Activated B cell treated with CpG ODN at 0.5 μM for 24 hours (primary cell): ENCODE data around the gene NPAS2. TPM values are rescaled to one million over a fixed set of nuclear protein-coding genes. Genes with fewer than 3 reads are reported as not detected.

ENCODE experiments used
- ATAC-seq: fragments of 200-7000 bp; cut with Tn5 transposase; one replicate; pipeline ENCODE4 v1.10.0; 2021; ENCODE audit warnings: low read depth, mild to moderate bottlenecking, moderate library complexity
- CTCF ChIA-PET: fragments of 350-600 bp; sonication (Branson Sonifier 250); formaldehyde crosslinking; loops from one replicate; lab custom pipeline; 2021; ENCODE audit warnings: antibody characterized with exemption; lab: Charles Lee
- POLR2A ChIA-PET: fragments of 350-600 bp; sonication (Branson Sonifier 250); formaldehyde crosslinking; loops from one replicate; lab custom pipeline; 2021; ENCODE audit warnings: antibody characterized with exemption; lab: Charles Lee
- DNase-seq: peaks from one replicate; pipeline ENCODE4 v3.0.0; 2022
- H3K27ac Mint-ChIP-seq: one replicate; pipeline ENCODE4 v1.8.0; 2020; ENCODE audit warnings: mixed read lengths
- H3K27me3 Mint-ChIP-seq: one replicate; pipeline ENCODE4 v1.8.0; 2021; ENCODE audit warnings: mixed read lengths
- H3K36me3 Mint-ChIP-seq: one replicate; pipeline ENCODE4 v1.8.0; 2021; ENCODE audit warnings: low read depth, mixed read lengths
- H3K4me1 Mint-ChIP-seq: one replicate; pipeline ENCODE4 v1.8.0; 2021; ENCODE audit warnings: mixed read lengths
- H3K4me3 Mint-ChIP-seq: one replicate; pipeline ENCODE4 v1.8.0; 2020; ENCODE audit warnings: mild to moderate bottlenecking, mixed read lengths
- H3K9me3 Mint-ChIP-seq: one replicate; pipeline ENCODE4 v1.8.0; 2020; ENCODE audit warnings: mixed read lengths
- intact Hi-C: fragments of 100-400 bp; cut with micrococcal nuclease; formaldehyde crosslinking; loops from one replicate; pipeline ENCODE4 v1.15.1; 2024
- total RNA-seq: library from RNA; stranded (reverse); gene quantifications from 2 replicates; pipeline ENCODE4 v1.2.3, GENCODE V29; 2022
- TF ChIP-seq, protein P1 (sequence below): fragments of 200-600 bp; IDR thresholded peaks from one replicate; pipeline ENCODE4 v1.8.0; 2022; ENCODE audit warnings: antibody characterized with exemption, mild to moderate bottlenecking

Gene NPAS2
- total RNA-seq, 1 donor from 2014 or later, result not detected

DNA sequence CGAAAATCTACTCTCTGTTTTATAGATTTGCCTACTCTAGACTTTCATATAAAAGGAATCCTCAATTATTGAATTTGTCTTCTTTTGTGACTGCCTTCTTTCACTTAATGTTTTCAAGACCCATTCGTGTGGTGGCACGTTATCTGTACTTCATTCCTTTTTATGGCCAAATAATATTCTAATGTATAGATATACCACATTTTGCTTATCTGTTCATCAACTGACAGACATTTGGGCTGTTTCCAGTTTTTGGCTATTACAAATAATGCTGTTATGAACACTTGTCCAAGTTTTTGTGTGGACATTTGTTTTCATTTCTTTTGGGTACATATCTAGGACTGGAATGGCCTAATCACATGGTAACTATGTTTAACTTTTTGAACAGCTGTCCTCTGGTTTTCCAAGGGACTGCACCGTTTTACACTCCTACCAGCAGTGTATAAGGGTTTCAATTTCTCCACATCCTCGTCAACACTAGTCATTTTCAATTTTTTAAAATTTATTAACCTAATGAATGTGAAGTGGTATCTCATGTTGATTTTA, 9.3 kb upstream of the NPAS2 start:
- H3K4me1 Mint-ChIP-seq, result no peaks in the 10 kb centered on the region
- intact Hi-C loops, result no loop called here
- POLR2A ChIA-PET, result no interaction called here
- no peak overlapping the region for H3K27ac Mint-ChIP-seq
- no peaks in the 10 kb centered on the region for H3K36me3 Mint-ChIP-seq
- no peak for DNase-seq
- no peaks in the 10 kb centered on the region for H3K9me3 Mint-ChIP-seq
- H3K4me3 Mint-ChIP-seq, result no peak overlapping the region
- H3K27me3 Mint-ChIP-seq, result peaks cover 25% of the 10 kb centered on the region
- TF ChIP-seq, protein P1, sequence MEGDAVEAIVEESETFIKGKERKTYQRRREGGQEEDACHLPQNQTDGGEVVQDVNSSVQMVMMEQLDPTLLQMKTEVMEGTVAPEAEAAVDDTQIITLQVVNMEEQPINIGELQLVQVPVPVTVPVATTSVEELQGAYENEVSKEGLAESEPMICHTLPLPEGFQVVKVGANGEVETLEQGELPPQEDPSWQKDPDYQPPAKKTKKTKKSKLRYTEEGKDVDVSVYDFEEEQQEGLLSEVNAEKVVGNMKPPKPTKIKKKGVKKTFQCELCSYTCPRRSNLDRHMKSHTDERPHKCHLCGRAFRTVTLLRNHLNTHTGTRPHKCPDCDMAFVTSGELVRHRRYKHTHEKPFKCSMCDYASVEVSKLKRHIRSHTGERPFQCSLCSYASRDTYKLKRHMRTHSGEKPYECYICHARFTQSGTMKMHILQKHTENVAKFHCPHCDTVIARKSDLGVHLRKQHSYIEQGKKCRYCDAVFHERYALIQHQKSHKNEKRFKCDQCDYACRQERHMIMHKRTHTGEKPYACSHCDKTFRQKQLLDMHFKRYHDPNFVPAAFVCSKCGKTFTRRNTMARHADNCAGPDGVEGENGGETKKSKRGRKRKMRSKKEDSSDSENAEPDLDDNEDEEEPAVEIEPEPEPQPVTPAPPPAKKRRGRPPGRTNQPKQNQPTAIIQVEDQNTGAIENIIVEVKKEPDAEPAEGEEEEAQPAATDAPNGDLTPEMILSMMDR, result no peak
- CTCF ChIA-PET, result no interaction called here
- ATAC-seq, result no peak

DNA sequence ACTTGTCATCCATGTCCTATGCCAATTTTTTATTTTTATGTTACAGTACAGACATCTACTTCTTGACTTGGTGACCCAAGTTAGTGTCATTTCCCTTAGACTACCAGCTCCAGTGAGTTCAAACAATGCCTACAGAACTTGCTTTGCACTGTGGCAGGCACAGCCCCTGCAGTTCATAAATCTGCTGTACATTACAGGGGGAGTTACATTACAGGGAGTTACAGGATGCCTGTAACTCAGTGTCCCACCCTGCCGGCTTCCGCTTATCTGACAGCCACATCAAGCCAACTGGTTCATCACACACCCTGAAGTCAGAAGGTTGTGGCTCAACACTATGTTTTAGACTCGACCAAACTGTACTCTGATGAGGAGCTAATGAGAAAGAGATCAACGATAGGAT, 7.8 kb upstream of the NPAS2 start:
- no peak overlapping the region for H3K27ac Mint-ChIP-seq
- TF ChIP-seq, protein P1, result no peak
- no peaks in the 10 kb centered on the region for H3K4me1 Mint-ChIP-seq
- peaks cover 35% of the 10 kb centered on the region for H3K27me3 Mint-ChIP-seq
- CTCF ChIA-PET, result no interaction called here
- POLR2A ChIA-PET, result no interaction called here
- ATAC-seq, result no peak
- no peak overlapping the region for H3K4me3 Mint-ChIP-seq
- no peaks in the 10 kb centered on the region for H3K9me3 Mint-ChIP-seq
- no peak for DNase-seq
- intact Hi-C loops, result no loop called here
- H3K36me3 Mint-ChIP-seq, result no peaks in the 10 kb centered on the region

DNA sequence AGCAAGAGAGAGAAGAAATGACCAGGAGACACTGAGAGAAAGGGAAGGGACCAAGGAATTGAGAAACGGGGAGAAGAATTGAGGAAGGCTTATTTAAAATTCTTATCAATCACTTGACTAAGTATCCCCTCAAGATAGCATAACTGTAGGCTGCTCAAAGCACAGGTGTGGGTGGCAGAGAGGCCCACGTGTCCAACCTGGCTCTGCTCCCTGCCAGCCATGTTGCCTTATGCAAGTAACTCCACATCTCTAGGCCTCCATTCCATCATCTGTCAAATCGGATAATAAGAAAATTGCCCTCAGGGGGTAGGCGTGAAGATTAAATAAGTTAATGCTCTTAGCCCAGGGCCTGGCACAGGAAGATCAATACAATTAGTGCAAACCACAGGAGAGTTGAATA, 7.4 kb upstream of the NPAS2 start:
- no peak for DNase-seq
- H3K4me1 Mint-ChIP-seq, result no peaks in the 10 kb centered on the region
- peaks cover 36% of the 10 kb centered on the region for H3K27me3 Mint-ChIP-seq
- no peaks in the 10 kb centered on the region for H3K9me3 Mint-ChIP-seq
- no peak for ATAC-seq
- intact Hi-C loops, result no loop called here
- H3K27ac Mint-ChIP-seq, result no peak overlapping the region
- TF ChIP-seq, protein P1, result no peak
- POLR2A ChIA-PET, result no interaction called here
- no peaks in the 10 kb centered on the region for H3K36me3 Mint-ChIP-seq
- no peak overlapping the region for H3K4me3 Mint-ChIP-seq
- CTCF ChIA-PET, result no interaction called here

DNA sequence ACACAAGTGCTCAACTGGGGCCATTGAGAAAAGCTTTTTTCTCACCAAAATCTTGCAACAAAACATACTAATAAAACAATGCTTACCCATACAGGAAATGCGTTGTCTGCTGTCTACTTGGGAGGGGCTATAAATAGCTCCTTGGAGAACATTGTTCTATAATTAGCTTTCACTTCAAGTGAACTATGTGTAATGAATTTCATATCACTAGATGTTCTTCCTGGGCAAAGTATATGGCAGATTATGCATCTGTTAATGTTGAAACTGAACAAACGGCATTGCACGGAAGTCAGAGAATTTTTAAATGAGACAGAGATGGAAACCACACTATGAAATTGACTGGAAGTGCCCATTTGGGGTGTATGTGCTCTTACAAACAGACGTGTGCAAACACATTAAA, 6.4 kb upstream of the NPAS2 start:
- H3K27me3 Mint-ChIP-seq, result peaks cover 45% of the 10 kb centered on the region
- ATAC-seq, result no peak
- peaks cover 3% of the 10 kb centered on the region for H3K4me1 Mint-ChIP-seq
- H3K9me3 Mint-ChIP-seq, result no peaks in the 10 kb centered on the region
- H3K36me3 Mint-ChIP-seq, result no peaks in the 10 kb centered on the region
- H3K4me3 Mint-ChIP-seq, result no peak overlapping the region
- POLR2A ChIA-PET, result no interaction called here
- CTCF ChIA-PET, result no interaction called here
- no peak for DNase-seq
- intact Hi-C loops, result no loop called here
- TF ChIP-seq, protein P1, result no peak
- H3K27ac Mint-ChIP-seq, result no peak overlapping the region

DNA sequence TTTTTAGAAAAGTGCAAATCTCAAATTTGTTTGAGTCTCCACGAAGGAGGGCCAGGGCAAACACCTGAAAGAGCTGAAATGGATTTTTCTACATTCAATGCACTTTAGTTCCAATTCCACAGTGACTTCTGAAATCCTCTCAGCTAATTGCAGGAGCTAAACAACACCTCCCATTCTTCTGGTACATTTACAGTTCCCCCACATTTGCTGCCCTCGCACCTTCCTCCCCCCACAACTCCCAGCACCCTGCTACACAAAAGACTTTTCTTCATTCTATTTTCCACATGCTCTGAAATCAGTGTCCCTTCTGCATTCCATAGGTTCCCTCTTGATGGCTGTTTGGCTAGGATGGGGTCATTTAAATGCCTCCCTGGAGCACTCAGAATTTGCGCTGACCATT, 5.9 kb upstream of the NPAS2 start:
- H3K36me3 Mint-ChIP-seq, result no peaks in the 10 kb centered on the region
- no peak overlapping the region for H3K4me3 Mint-ChIP-seq
- ChIA-PET POLR2A (no interaction called here), CTCF (no interaction called here)
- ATAC-seq (no peak), DNase-seq (no peak)
- peaks cover 3% of the 10 kb centered on the region for H3K4me1 Mint-ChIP-seq
- TF ChIP-seq, protein P1, result no peak
- intact Hi-C loops, result no loop called here
- H3K27ac Mint-ChIP-seq, result no peak overlapping the region
- no peaks in the 10 kb centered on the region for H3K9me3 Mint-ChIP-seq
- H3K27me3 Mint-ChIP-seq, result peaks cover 47% of the 10 kb centered on the region
